Liver (tissue), 3 donors: ENCODE results near the gene CD47.

ENCODE experiments used
- HNF4G ChIP-seq: IDR thresholded peaks from 2 replicates; pipeline ENCODE4 v1.6.1; 2016; ENCODE audit warnings: antibody characterized with exemption
- RAD21 ChIP-seq, 2 donors: IDR thresholded peaks; 2 replicates each; pipeline ENCODE4 v1.6.1; 2016; ENCODE audit warnings: antibody characterized with exemption in 2 of 2, mild to moderate bottlenecking in 2 of 2
- TAF1 ChIP-seq: conservative IDR thresholded peaks from 2 replicates; pipeline ENCODE4 v1.6.1; 2016; ENCODE audit warnings: antibody characterized with exemption, mild to moderate bottlenecking
- TF ChIP-seq, protein P1 (sequence below): fragments of 150-350 bp; IDR thresholded peaks from 2 replicates; pipeline ENCODE4 v1.5.1; 2017; ENCODE audit warnings: improper control_type of control experiment, low read depth, low read length; ENCODE audit not compliant: missing input control
- TF ChIP-seq, protein P2 (sequence below): IDR thresholded peaks from 2 replicates; pipeline ENCODE4 v1.6.1; 2016; ENCODE audit warnings: antibody characterized with exemption, mild to moderate bottlenecking
- TF ChIP-seq, protein P3 (sequence below): IDR thresholded peaks from 2 replicates; pipeline ENCODE4 v1.6.1; 2016; ENCODE audit warnings: antibody characterized with exemption
- donor health status: healthy.
- donor health status: healthy.

DNA sequence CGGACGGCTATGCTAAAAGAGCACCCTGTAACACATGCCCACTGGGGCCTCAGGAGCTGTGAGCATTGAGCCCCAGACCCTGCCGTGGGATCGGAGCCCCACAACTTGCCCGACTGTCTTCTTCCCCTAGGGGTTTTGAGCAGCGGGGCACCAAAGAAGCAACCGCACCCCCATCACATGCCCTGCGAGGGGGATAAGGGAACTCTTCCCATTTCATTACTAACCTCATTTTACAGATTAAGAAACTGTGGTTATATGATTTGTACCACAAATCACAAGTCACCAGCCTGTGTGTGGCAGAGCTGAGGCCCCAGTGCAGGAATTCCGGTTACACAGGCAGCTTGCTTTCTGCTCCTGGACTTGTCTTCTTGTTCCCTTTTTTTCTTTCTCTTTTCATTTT lies 86.2 kb downstream of the CD47 start:
- TF ChIP-seq, protein P1, sequence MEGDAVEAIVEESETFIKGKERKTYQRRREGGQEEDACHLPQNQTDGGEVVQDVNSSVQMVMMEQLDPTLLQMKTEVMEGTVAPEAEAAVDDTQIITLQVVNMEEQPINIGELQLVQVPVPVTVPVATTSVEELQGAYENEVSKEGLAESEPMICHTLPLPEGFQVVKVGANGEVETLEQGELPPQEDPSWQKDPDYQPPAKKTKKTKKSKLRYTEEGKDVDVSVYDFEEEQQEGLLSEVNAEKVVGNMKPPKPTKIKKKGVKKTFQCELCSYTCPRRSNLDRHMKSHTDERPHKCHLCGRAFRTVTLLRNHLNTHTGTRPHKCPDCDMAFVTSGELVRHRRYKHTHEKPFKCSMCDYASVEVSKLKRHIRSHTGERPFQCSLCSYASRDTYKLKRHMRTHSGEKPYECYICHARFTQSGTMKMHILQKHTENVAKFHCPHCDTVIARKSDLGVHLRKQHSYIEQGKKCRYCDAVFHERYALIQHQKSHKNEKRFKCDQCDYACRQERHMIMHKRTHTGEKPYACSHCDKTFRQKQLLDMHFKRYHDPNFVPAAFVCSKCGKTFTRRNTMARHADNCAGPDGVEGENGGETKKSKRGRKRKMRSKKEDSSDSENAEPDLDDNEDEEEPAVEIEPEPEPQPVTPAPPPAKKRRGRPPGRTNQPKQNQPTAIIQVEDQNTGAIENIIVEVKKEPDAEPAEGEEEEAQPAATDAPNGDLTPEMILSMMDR: no peak
- TF ChIP-seq RAD21 (IDR thresholded peaks at IDR 0.05): no peak
- TF ChIP-seq, protein P2, sequence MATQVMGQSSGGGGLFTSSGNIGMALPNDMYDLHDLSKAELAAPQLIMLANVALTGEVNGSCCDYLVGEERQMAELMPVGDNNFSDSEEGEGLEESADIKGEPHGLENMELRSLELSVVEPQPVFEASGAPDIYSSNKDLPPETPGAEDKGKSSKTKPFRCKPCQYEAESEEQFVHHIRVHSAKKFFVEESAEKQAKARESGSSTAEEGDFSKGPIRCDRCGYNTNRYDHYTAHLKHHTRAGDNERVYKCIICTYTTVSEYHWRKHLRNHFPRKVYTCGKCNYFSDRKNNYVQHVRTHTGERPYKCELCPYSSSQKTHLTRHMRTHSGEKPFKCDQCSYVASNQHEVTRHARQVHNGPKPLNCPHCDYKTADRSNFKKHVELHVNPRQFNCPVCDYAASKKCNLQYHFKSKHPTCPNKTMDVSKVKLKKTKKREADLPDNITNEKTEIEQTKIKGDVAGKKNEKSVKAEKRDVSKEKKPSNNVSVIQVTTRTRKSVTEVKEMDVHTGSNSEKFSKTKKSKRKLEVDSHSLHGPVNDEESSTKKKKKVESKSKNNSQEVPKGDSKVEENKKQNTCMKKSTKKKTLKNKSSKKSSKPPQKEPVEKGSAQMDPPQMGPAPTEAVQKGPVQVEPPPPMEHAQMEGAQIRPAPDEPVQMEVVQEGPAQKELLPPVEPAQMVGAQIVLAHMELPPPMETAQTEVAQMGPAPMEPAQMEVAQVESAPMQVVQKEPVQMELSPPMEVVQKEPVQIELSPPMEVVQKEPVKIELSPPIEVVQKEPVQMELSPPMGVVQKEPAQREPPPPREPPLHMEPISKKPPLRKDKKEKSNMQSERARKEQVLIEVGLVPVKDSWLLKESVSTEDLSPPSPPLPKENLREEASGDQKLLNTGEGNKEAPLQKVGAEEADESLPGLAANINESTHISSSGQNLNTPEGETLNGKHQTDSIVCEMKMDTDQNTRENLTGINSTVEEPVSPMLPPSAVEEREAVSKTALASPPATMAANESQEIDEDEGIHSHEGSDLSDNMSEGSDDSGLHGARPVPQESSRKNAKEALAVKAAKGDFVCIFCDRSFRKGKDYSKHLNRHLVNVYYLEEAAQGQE: no peak
- TF ChIP-seq, protein P3, sequence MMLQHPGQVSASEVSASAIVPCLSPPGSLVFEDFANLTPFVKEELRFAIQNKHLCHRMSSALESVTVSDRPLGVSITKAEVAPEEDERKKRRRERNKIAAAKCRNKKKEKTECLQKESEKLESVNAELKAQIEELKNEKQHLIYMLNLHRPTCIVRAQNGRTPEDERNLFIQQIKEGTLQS: no peak
- no peak for TF ChIP-seq TAF1
- no peak for TF ChIP-seq HNF4G
